ENCODE measurements around the gene DIABLO.

- TF ChIP-seq CTCF (IDR thresholded peaks at IDR 0.05; ENCODE audit: low read depth, low read length, poor library complexity, severe bottlenecking): no peak
- no peak for TF ChIP-seq EZH2phosphoT487 (IDR thresholded peaks at IDR 0.05; ENCODE audit: borderline replicate concordance, low read length)
Measured at GRCh38 chr12:122216445-122216844, 9.4 kb downstream of the DIABLO start.

Measured in DOHH2 (cell line).